GM06990 (cell line): ENCODE data around the gene MGAT5.

Experiments used
- DNase-seq: peaks from one replicate; pipeline ENCODE4 v3.0.0-alpha.2; 2011; ENCODE audit not compliant: insufficient read length; ENCODE audit errors: extremely low read depth
- H3K27me3 ChIP-seq: replicated peaks from 2 replicates; pipeline ENCODE4 v1.6.0; 2011; ENCODE audit warnings: low read length; ENCODE audit not compliant: control insufficient read depth, insufficient read depth
- H3K36me3 ChIP-seq: 2 replicates; pipeline ENCODE4 v1.5.1; 2011; ENCODE audit warnings: low read length; ENCODE audit not compliant: control insufficient read depth, insufficient read depth
- H3K4me3 ChIP-seq: replicated peaks from 2 replicates; pipeline ENCODE4 v1.5.1; 2011; ENCODE audit warnings: low read depth, mild to moderate bottlenecking, control low read depth, low read length
- CTCF ChIP-seq: IDR thresholded peaks from 2 replicates; pipeline ENCODE4 v1.5.1; 2011; ENCODE audit warnings: low read length, control low read depth, mild to moderate bottlenecking, inconsistent platforms; ENCODE audit not compliant: insufficient read depth, poor library complexity, severe bottlenecking

The MGAT5 gene

GRCh38 chr2:134460583-134460998, 206.7 kb downstream of the MGAT5 start:
- TF ChIP-seq CTCF: peak; percentile 81
- no peaks in the 10 kb centered on the region for H3K27me3 ChIP-seq
- H3K4me3 ChIP-seq: no peak overlapping the region
- peaks cover under 1% of the 10 kb centered on the region; the same call in 1 of the 2 replicates for H3K36me3 ChIP-seq
- peak; percentile 49 for DNase-seq

- DNase-seq: no peak
- no peak overlapping the region for H3K4me3 ChIP-seq
- no peaks in the 10 kb centered on the region for H3K27me3 ChIP-seq
- TF ChIP-seq CTCF: no peak
- no peaks in the 10 kb centered on the region for H3K36me3 ChIP-seq
Observed at GRCh38 chr2:134461511-134461910, 207.6 kb downstream of the MGAT5 start.

- H3K27me3 ChIP-seq: no peaks in the 10 kb centered on the region
- no peak overlapping the region for H3K4me3 ChIP-seq
- TF ChIP-seq CTCF: no peak
- DNase-seq: no peak
- no peaks in the 10 kb centered on the region for H3K36me3 ChIP-seq
Observed at GRCh38 chr2:134462275-134462674, 208.4 kb downstream of the MGAT5 start.

GRCh38 chr2:134462791-134463698, 209.2 kb downstream of the MGAT5 start:
- H3K36me3 ChIP-seq: no peaks in the 10 kb centered on the region
- no peak overlapping the region for H3K4me3 ChIP-seq
- no peak for TF ChIP-seq CTCF
- H3K27me3 ChIP-seq: no peaks in the 10 kb centered on the region
- no peak for DNase-seq

- TF ChIP-seq CTCF: no peak
- no peak overlapping the region for H3K4me3 ChIP-seq
- no peaks in the 10 kb centered on the region for H3K27me3 ChIP-seq
- H3K36me3 ChIP-seq: no peaks in the 10 kb centered on the region
- no peak for DNase-seq
Observed at GRCh38 chr2:134463699-134464022, 209.8 kb downstream of the MGAT5 start.
